GM12873 (cell line): ENCODE data around the gene HDAC4.

ENCODE experiments used
- CTCF ChIP-seq: IDR thresholded peaks from 2 replicates; pipeline ENCODE4 v1.5.1; 2012; ENCODE audit warnings: low read depth, mild to moderate bottlenecking, moderate library complexity, low read length, control low read depth; ENCODE audit not compliant: insufficient read depth; ENCODE audit errors: missing control alignments

HDAC4 gene

DNA sequence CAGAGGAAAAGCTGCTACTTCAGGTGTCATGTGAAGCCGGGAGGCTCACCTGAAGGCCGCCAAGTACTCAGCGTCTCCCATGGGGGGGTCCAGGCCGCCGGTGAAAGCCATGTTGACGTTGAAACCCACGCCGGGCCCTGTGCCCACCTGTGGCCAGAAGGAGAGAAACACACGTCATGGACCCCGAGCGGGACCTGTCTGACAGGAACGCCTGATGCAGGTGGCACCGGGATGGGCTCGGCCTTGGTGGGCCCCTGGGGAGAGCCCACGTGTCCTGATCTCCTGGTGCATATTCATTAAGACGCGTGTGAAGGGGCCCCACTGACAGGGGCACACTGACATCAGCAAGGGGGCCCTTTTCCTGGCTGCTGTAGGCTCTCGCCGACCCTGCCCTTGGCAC, 319.8 kb downstream of the HDAC4 start:
- no peak for TF ChIP-seq CTCF

GRCh38 chr2:239079671-239080294, 321.0 kb downstream of the HDAC4 start:
- TF ChIP-seq CTCF, result no peak

DNA sequence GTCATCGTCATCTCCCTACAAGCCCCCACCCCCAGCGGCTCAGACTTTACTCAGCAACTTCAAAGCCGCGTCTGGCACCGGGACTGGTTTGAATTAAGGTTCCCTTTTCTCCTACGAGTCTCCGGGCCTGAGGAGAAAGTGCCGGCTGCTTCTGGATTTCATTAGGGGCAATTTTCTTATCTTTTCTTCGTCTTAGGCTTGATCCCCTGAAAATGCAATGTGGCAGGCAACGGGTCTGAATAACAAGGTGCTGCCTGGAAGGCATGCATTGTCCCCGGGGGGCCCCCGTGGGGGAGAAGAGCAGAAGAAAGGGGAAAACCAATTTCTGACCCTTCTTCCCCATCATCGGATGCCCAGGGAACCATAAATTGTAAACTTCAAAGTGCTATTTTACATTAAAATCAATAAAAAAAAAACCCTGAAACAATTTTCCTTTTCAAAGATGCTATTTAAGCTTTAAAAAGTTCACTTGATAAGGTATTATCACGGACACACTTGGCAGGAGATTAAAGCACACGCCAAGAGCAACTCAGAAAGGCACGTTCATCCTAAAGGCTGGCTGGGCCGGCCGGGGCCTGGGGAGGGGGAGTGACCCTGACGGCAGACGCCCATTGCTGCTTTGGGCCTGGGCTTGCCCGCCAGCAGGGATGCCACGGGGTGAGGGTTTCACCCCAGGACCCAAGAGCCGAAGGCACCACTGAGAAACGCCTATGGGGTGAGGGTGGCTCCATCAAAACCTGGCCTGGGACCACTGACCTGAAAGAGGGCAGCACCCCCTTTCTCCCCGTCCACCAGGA, 322.5 kb downstream of the HDAC4 start:
- TF ChIP-seq CTCF, result no peak

DNA sequence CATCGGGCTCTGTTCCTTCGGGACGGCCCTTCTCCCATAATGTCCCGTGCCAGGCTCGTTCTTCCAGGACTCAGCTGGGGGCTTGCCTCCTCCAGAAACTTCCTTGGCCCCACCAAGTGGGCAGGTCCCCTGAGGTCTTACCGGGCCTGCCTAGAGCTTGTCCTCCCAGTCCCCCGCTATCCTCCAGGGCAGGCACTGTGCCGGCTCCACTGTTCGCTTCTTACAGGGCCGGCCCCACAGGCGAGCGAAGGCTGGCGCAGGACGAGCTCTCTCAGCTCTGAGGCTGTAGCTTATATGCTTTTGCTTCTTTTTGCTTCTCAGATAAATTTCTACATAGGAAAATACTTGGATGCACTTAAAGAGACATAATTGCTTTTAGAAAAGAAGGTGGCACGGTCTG, 323.6 kb downstream of the HDAC4 start:
- no peak for TF ChIP-seq CTCF

- TF ChIP-seq CTCF, result no peak
These were observed 324.7 kb downstream of the HDAC4 start for GRCh38 chr2:239075918-239076758.

DNA sequence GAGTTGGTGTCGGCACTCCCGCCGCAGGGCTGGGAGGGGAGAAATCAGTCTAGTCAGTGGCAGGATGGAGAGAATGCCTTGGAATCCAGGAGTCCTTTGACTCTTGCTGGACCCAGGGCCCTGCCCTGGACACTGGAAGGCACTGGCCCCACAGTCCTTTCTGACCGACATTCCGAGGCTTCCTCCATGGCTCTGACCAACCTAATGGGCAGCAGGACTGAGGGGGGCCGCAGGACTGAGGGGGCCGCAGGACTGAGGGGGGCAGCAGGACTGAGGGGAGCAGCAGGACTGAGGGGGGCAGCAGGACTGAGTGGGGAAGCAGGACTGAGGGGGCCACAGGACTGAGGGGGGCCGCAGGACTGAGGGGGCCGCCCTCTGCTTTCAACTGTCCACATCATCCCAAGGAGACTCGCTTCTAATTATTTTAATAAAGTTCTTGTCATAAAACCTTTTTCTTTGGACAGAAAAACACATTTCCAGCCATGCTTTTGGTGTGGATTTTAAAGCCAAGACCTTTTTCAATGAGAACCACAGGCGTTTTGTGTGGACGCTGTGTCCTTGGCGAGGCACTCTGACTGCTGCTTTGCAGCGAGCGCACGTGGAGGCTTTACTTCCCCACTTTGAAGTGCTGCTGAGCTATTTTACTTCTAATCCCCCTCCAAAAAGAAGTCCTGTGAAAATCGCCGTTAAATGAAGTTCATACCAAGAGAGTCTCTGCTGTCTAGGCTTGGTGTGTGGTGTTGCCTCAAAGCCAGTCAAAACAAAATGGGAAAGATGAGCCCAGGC, 326.9 kb downstream of the HDAC4 start:
- no peak for TF ChIP-seq CTCF
